Erythroblast (primary cell): ENCODE measurements around the gene NEGR1.

ENCODE experiments used
- GATA1 ChIP-seq: IDR thresholded peaks from 2 replicates; pipeline ENCODE4 v1.6.1; 2011; ENCODE audit warnings: low read depth, mild to moderate bottlenecking, control low read depth, low read length, moderate library complexity
- POLR2A ChIP-seq: IDR thresholded peaks from 2 replicates; pipeline ENCODE4 v1.6.1; 2011; ENCODE audit warnings: mild to moderate bottlenecking, low read length

GRCh38 chr1:72056516-72056915 lies 225.8 kb downstream of the NEGR1 start:
- TF ChIP-seq GATA1 (no peak), POLR2A (no peak)
